HUDEP-2 (cell line): ENCODE results near the gene CILP2.

Source experiments
- DNase-seq, 76 experiments: peaks; one replicate each; lab custom pipeline; 2025; ENCODE audit not compliant: unreplicated experiment in 76 of 76; lab: John Stamatoyannopoulos, UW

The CILP2 gene

DNA sequence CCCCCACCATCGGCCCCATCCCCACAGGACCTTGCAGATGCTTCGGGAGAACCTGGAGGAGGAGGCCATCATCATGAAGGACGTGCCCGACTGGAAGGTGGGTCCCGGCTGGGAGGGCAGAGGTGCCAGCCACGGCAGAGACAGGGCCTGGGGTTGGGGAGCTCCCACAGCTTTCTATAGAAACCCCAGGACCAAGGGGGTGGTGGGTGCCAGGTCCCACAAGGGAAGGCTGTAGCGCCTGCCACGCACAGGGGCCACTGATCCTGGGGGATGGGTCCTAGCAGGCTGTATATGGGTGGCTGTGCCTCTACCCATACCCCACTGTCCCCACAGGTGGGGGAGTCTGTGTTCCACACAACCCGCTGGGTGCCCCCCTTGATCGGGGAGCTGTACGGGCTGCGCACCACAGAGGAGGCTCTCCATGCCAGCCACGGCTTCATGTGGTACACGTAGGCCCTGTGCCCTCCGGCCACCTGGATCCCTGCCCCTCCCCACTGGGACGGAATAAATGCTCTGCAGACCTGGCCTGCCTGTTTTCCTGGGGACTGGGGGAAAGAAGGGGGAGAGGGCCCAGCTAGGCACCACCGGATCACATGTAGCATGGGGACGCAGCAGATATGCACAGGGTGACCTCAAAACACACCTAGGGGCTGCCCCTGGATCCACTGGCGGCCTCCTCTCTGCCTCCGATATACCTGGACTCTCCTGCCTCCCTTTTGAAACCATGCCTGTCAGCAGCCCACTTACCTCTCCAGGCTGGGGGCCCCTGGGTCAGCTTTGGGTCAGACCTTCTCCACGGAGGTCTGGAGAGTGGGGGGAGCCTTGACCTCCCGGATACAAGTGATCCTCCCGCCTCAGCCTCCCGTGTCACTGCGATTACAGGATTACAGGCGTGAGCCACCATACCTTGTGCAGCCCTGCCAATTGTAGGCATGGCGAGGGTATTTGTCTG, 10.1 kb upstream of the CILP2 start:
- no peak for DNase-seq

GRCh38 chr19:19528721-19529490, 9.2 kb upstream of the CILP2 start, which contains the start of gene YJEFN3:
YJEFN3 (plus strand) TSS chr19:19528911; CDS start chr19:19528933, 22 bp downstream.
- no peak for DNase-seq

- DNase-seq, result no peak
Measured at GRCh38 chr19:19529783-19530422, 8.2 kb upstream of the CILP2 start.

- DNase-seq, result no peak
Measured at GRCh38 chr19:19530423-19530804, 7.7 kb upstream of the CILP2 start.

DNA sequence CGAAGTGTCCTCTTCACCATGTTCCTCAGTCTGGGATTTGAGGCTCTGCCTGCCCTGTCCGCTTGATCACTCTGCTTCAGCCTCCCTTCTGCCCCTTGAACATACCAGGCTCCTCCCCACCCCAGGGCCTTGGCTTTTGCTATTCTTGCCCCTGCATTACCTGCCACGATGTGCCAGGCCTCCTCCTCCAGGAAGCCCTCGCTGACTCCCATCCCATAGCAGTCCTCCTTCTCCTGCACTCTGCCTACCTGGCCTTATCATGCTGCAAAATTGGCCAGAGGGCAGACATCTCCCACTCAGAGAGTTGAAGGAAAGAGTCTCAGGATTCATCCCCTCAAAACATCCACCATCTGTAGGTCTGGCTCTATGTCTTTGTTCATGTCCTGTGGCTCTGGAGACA, 7.2 kb upstream of the CILP2 start:
- DNase-seq, result no peak

DNA sequence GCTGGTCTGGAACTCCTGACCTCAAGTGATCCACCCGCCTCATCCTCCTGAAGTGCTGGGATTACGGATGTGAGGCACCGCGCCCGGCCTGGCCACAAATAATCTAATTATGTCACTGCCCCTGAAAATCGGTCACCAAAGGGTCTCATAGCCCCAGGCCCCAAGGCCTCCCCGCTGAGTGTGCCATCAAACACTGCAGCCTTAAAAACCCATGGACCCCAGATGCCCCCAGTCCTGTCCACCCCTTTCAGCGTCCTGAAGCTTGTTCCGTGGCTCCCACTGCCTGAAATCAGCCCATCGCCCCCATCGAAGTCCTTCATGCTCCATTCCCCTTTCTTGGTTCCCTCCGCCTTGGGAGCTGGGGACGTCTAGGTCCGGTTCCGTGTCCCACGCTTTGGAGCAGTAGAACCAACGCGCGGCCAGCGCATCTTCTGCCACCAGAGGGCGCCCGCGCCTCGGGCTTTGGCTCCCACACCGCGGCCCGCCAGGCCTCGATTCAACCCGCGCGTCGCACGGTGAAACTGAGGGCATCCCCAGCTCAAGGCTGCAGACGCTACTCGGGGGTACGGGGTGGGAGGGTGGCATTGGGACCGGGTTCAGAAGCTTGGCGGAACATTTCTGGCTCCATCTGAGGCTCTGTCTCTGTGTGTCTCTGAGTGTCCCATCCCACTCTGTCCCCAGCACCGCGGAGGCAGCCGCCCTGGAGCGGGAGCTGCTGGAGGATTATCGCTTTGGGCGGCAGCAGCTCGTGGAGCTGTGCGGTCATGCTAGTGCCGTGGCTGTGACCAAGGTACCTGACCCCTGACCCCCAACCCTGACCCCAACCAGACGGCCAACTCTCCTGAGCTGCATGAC, 5.9 kb upstream of the CILP2 start:
- DNase-seq, result peak in 64 of 76 experiments; percentile 8 to 84 (median 67)

DNA sequence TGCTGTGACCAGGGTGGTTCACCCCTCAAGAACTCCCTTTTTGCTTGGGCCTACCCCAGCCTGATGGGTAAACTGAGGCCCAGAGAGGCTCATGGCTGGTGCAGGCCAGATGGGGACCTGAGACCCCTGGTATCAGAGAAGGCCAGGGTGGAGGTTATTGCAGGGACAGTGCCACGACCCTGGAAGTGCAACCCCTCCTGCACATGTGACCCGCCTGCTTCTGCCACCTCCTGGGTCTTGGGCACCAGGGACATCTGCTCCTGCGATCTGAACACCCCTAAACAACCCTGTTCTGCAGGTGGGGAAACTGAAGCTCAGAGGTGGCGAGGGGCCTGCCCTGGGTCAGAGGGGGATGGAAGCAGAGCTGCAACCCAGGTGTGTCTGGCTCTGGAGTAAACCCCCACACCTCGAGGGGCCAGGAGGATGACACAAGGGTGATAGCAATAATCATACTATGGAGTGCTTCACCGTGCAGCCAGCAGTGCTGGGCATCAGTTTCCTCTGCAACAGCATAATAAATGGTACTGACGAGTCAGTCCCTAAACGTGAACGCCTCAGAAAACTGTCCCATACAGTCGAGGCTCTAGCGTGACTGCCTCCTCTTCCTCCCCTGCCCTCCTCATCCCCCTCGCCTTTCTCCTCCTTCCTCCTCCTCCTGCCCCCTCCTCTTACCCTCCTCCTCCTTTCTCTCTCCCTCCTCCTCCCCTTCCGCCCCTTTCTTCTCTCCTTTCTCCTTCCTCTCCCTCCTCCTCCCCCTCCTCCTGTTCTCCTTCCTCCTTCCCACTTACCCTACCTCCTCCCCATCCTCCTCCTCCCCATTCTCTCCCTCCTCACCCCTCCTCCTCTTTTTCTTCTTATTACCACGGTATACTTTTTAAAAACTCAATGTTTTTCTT, 5.0 kb upstream of the CILP2 start:
- DNase-seq, result no peak

GRCh38 chr19:19533841-19534240, 4.2 kb upstream of the CILP2 start:
- peak in 12 of 76 experiments; percentile 10 to 41 (median 20) for DNase-seq

- no peak for DNase-seq
Measured at GRCh38 chr19:19534556-19535265, 3.4 kb upstream of the CILP2 start.

GRCh38 chr19:19535311-19536191, 2.5 kb upstream of the CILP2 start:
- no peak for DNase-seq

GRCh38 chr19:19537075-19538048, 703 bp upstream of the CILP2 start:
- DNase-seq, result no peak

DNA sequence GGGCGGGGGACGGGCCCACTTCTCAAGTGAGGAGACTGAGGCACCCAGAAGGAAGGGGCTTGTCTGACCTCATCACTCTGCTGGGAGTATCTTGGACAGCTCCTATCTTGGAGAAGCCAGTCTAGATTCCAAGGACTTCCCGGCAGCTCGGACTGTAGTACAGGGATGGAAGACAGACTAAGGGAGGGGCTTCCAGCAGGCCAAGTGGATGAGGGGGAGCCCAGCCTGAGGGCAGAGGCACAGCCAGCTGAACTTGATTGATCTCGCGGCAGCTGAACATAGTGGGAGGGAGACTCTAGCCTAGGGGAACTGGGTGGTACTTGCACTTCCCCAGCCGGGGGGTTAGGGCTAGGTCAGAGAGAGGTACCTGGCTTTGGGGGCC, 711 bp downstream of the CILP2 start:
- peak in 3 of 76 experiments; percentile 15 to 22 (median 18) for DNase-seq

DNA sequence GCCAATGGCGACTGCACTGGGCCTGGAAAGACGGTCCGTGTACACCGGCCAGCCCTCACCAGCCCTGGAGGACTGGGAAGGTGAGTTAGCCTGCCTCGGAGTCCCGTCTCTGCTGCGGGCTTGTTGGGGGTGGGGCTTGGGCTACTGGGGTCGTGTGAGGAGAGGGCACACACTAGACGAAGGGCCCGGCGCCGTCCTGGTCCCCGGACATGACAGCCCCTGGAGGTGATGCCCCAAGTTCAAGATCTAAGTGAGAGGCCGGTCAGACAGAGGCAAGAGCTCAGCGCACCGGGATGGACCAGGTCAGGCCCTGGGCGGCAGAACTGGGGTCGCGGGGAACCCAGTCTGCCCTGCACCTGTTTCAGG, 1.6 kb downstream of the CILP2 start:
- peak in 2 of 76 experiments; percentile 26 to 59 for DNase-seq

DNA sequence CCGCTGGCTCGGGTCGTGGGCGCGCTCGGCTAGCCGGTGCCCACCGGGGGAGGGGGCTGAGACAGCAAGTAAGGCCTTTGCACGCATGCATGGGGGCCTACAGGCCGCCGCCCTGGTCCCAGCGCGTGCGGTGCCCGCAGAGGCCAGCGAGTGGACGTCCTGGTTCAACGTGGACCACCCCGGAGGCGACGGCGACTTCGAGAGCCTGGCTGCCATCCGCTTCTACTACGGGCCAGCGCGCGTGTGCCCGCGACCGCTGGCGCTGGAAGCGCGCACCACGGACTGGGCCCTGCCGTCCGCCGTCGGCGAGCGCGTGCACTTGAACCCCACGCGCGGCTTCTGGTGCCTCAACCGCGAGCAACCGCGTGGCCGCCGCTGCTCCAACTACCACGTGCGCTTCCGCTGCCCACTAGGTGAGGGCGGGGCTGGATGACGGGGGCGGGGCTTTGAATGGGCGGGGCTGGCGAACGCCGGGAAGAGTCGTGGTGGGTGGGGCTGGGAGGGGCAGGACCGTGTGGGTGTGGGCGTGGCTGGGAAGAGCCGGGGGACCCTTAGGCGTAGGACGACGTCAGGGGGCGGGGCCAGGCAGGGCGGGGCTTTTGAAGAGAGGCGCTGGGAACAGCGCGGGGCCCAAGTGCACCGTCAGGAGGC, 2.1 kb downstream of the CILP2 start:
- DNase-seq, result peak in 75 of 76 experiments; percentile 43 to 100 (median 96)

DNA sequence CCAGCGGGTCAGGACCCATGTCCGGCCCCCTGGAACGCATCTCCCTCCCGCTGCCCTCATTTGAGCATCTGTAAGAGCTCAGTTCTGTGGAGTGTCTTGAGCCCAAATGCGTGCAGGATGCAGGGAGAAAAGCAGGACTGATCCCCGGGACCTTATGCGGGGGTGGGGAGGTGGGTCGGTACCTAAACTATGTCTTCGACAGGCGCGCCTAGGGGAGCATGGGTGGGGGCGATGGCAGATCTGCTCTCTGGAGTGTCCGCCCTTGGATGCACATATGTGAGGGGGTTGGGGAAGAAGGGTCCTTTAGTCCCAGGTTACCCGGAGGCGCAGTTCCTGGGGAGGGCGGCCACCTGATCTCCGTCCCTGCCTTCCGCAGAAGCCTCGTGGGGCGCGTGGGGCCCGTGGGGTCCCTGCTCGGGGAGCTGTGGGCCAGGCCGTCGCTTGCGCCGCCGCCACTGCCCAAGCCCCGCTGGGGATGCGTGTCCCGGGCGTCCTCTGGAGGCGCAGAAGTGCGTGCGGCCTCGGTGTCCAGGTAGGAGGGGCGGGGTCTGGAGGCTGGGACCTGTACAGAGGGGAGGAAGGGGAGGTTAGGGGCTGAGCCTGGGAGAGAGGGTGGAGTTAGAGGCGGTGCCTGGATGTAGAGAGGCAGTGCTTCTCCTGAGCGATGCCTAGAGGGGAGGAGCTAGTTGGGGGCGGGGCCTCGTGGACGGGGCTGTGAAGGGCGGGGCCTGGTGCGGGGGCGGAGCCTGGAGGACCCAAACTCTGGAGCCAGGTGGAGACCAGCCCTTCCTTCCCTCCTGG, 2.9 kb downstream of the CILP2 start:
- DNase-seq, result peak in 74 of 76 experiments; percentile 41 to 97 (median 85)
